Naive thymus-derived CD4-positive, alpha-beta T cell (primary cell): ENCODE measurements around the gene LRRK1. TPM values are rescaled to one million over a fixed set of nuclear protein-coding genes. Genes with fewer than 3 reads are reported as not detected.

Experiments used
- ATAC-seq: fragments of 150-1000 bp; cut with Tn5 transposase; 2 replicates; pipeline ENCODE4 v1.10.0; 2021; ENCODE audit warnings: mild to moderate bottlenecking, moderate library complexity
- CTCF ChIA-PET: fragments of 350-600 bp; sonication (Branson Sonifier 250); formaldehyde crosslinking; loops from one replicate; lab custom pipeline; 2021; ENCODE audit warnings: antibody characterized with exemption; lab: Charles Lee
- POLR2A ChIA-PET: fragments of 350-600 bp; sonication (Branson Sonifier 250); formaldehyde crosslinking; loops from one replicate; lab custom pipeline; 2021; ENCODE audit warnings: antibody characterized with exemption, inconsistent platforms; lab: Charles Lee
- DNase-seq, 9 donors: peaks; one replicate each; pipeline versions ENCODE4 v3.0.0 to v3.0.0-alpha.2; 2020 to 2022; ENCODE audit warnings: mixed read lengths in 1 of 9
- H3K27ac ChIP-seq: one replicate; pipeline ENCODE4 v1.7.0; 2013; ENCODE audit warnings: mild to moderate bottlenecking, low read depth, low read length, moderate library complexity
- H3K27me3 ChIP-seq, 2 donors: one replicate each; pipeline ENCODE4 v1.7.0; 2013; ENCODE audit warnings: low read length in 2 of 2, mild to moderate bottlenecking in 2 of 2, moderate library complexity in 2 of 2; ENCODE audit not compliant: control insufficient read depth in 2 of 2, insufficient read depth in 2 of 2
- H3K36me3 ChIP-seq, 3 experiments: 1 replicate in 2 of 3; 2 replicates in 1 of 3; pipeline ENCODE4 v1.7.0; 2013; ENCODE audit warnings: low read length in 3 of 3, mild to moderate bottlenecking in 3 of 3, moderate library complexity in 1 of 3; ENCODE audit not compliant: insufficient read depth in 3 of 3, control insufficient read depth in 2 of 3
- H3K4me1 ChIP-seq, 2 donors: one replicate each; pipeline ENCODE4 v1.7.0; 2013; ENCODE audit warnings: low read length in 2 of 2, mild to moderate bottlenecking in 2 of 2, moderate library complexity in 1 of 2; ENCODE audit not compliant: control insufficient read depth in 2 of 2, insufficient read depth in 2 of 2
- H3K4me3 ChIP-seq: 2 replicates; pipeline ENCODE4 v1.7.0; 2013; ENCODE audit warnings: mild to moderate bottlenecking, low read length
- H3K9me3 ChIP-seq, 3 experiments: 1 replicate in 2 of 3; 2 replicates in 1 of 3; pipeline ENCODE4 v1.7.0; 2013; ENCODE audit warnings: low read length in 3 of 3; ENCODE audit not compliant: control insufficient read depth in 2 of 3
- H3K27ac Mint-ChIP-seq, 9 donors: one replicate each; pipeline ENCODE4 v1.8.0; 2020 to 2022; ENCODE audit warnings: mixed read lengths in 9 of 9, mild to moderate bottlenecking in 8 of 9, moderate library complexity in 5 of 9, inconsistent platforms in 2 of 9
- H3K27me3 Mint-ChIP-seq, 5 donors: one replicate each; pipeline ENCODE4 v1.8.0; 2021 to 2022; ENCODE audit warnings: mixed read lengths in 5 of 5, mild to moderate bottlenecking in 1 of 5
- H3K36me3 Mint-ChIP-seq, 5 donors: one replicate each; pipeline ENCODE4 v1.8.0; 2020 to 2022; ENCODE audit warnings: mixed read lengths in 5 of 5, mild to moderate bottlenecking in 3 of 5, inconsistent platforms in 1 of 5
- H3K4me1 Mint-ChIP-seq, 7 donors: one replicate each; pipeline ENCODE4 v1.8.0; 2020 to 2022; ENCODE audit warnings: mixed read lengths in 7 of 7, mild to moderate bottlenecking in 3 of 7, inconsistent platforms in 1 of 7
- H3K4me3 Mint-ChIP-seq, 10 donors: one replicate each; pipeline ENCODE4 v1.8.0; 2020 to 2022; ENCODE audit warnings: mild to moderate bottlenecking in 10 of 10, mixed read lengths in 10 of 10, moderate library complexity in 6 of 10, inconsistent platforms in 2 of 10
- H3K9me3 Mint-ChIP-seq, 11 donors: one replicate each; pipeline ENCODE4 v1.8.0; 2020 to 2022; ENCODE audit warnings: mixed read lengths in 11 of 11, mild to moderate bottlenecking in 4 of 11, inconsistent platforms in 1 of 11, moderate library complexity in 1 of 11
- intact Hi-C, 2 donors: fragments of 100-400 bp; cut with micrococcal nuclease; formaldehyde crosslinking; loops; one replicate each; pipeline ENCODE4 v1.15.1; 2023
- polyA plus RNA-seq, 2 donors: library from polyadenylated mRNA; unstranded; fragments of 300-500 nt; fragmentation: Illumina TruSeq; gene quantifications; one replicate each; pipeline ENCODE4 v1.2.3, GENCODE V29; 2021
- total RNA-seq, 6 experiments: library from RNA in 5 of 6; stranded (reverse) in 5 of 6; gene quantifications; 1 replicate in 5 of 6; 2 replicates in 1 of 6; pipeline ENCODE4 v1.2.3 and lab custom pipeline; 2021 to 2026

The LRRK1 gene
- total and polyA plus RNA-seq, 7 experiments from 2014 or later = 0.54 to 15.1 (median 0.60) TPM; not detected in 2

DNA sequence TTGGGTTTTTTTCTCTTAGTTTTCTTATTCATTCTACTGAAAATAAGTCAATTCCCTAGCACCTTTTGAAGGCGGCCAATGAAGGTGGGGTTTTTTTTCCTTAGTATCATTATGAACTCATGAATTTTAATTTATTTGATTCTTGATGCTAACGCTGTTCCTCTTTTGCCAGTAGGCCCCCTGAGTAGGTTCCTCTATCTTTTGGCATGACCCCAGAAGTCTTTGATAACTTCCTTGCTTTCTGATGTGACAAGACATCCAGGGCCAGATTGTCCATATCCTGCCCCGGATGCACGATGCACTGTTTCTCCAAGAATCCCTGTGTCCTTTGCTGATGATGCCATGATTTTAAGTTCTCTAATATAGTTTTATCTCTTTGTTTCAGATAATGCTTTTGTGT lies 20.6 kb downstream of the LRRK1 start:
- Histone ChIP-seq H3K4me1 (no peaks in the 10 kb centered on the region), H3K9me3 (no peaks in the 10 kb centered on the region), H3K27me3 (no peaks in the 10 kb centered on the region), H3K36me3 (no peaks in the 10 kb centered on the region), H3K4me3 (no peak overlapping the region), H3K27ac (no peak overlapping the region)
- Mint-ChIP-seq H3K9me3 (no peaks in the 10 kb centered on the region), H3K27me3 (peaks cover 0 to 3% (median 0%) of the 10 kb centered on the region in 5 donors), H3K4me3 (no peak overlapping the region), H3K36me3 (no peaks in the 10 kb centered on the region), H3K4me1 (peaks cover 0 to 1% (median 0%) of the 10 kb centered on the region in 7 donors), H3K27ac (no peak overlapping the region)
- POLR2A ChIA-PET = no interaction called here
- DNase-seq = no peak
- ATAC-seq = no peak
- CTCF ChIA-PET = no interaction called here
- intact Hi-C loops = no loop called here

DNA sequence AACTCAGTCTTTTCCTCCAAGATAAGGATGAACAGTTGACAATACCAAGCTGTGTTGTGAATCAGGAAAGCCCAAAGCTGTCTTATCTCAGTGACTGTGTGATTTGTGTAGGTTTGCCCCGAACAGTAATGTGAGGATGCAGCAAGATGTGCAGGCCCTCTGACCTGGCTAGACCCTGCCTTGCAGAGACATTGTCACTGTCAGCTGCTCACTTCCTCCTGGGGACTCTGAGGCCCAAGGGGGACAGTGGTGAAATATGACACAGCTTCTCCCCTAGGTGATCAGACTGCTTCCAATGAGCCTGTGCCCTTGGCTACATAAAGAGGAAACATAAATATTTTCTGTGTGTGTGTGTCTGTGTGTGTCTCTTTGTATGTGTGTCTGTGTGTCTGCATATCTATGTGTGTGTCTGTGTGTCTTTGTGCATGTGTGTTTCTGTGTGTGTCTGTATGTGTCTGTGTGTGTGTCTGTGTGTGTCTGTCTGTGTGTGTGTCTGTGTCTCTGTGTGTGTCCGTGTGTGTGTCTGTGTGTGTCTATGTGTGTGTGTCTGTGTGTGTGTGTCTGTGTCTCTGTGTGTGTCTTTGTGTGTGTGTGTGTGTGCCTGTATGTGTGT lies 21.7 kb downstream of the LRRK1 start:
- H3K4me1 Mint-ChIP-seq = peaks cover 0 to 1% (median 0%) of the 10 kb centered on the region in 7 donors
- Histone ChIP-seq H3K27ac (no peak overlapping the region), H3K9me3 (no peaks in the 10 kb centered on the region), H3K36me3 (no peaks in the 10 kb centered on the region), H3K27me3 (no peaks in the 10 kb centered on the region), H3K4me3 (no peak overlapping the region), H3K4me1 (no peaks in the 10 kb centered on the region)
- intact Hi-C loops = no loop called here
- ATAC-seq = peak; percentile 88
- no peak for DNase-seq
- H3K36me3 Mint-ChIP-seq = no peaks in the 10 kb centered on the region
- POLR2A ChIA-PET = no interaction called here
- H3K9me3 Mint-ChIP-seq = no peaks in the 10 kb centered on the region
- H3K4me3 Mint-ChIP-seq = no peak overlapping the region
- no peak overlapping the region for H3K27ac Mint-ChIP-seq
- CTCF ChIA-PET = no interaction called here
- no peaks in the 10 kb centered on the region for H3K27me3 Mint-ChIP-seq

DNA sequence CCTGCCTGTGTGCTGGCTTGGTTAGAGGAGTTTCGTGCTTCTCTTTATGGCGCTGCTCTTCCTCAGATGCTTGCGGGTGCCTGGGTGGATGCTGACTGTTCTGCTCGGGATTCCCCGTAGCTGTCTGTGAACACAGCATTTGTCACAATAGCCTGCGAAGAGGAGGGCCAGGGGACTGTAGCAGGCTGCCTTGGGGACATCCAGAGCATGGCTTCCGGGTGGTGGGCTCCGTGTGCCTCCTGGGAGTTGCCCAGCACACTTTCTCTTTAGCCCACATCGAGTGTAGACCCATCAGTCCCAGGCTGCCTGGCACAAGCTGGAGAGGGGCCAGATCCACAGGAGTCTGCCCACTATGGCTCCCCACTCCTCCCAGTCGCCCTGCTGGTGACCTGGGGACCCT lies 22.4 kb downstream of the LRRK1 start:
- no peaks in the 10 kb centered on the region for H3K36me3 ChIP-seq
- no peaks in the 10 kb centered on the region for H3K4me1 ChIP-seq
- no peaks in the 10 kb centered on the region for H3K27me3 ChIP-seq
- no peaks in the 10 kb centered on the region for H3K9me3 ChIP-seq
- POLR2A ChIA-PET = no interaction called here
- H3K4me3 ChIP-seq = no peak overlapping the region
- CTCF ChIA-PET = no interaction called here
- Mint-ChIP-seq H3K9me3 (no peaks in the 10 kb centered on the region), H3K4me3 (no peak overlapping the region), H3K36me3 (no peaks in the 10 kb centered on the region), H3K27ac (no peak overlapping the region), H3K4me1 (peaks cover 0 to 1% (median 0%) of the 10 kb centered on the region in 7 donors), H3K27me3 (peaks cover 0 to 3% (median 0%) of the 10 kb centered on the region in 5 donors)
- peak; percentile 65 for ATAC-seq
- no peak for DNase-seq
- intact Hi-C loops = no loop called here
- no peak overlapping the region for H3K27ac ChIP-seq

DNA sequence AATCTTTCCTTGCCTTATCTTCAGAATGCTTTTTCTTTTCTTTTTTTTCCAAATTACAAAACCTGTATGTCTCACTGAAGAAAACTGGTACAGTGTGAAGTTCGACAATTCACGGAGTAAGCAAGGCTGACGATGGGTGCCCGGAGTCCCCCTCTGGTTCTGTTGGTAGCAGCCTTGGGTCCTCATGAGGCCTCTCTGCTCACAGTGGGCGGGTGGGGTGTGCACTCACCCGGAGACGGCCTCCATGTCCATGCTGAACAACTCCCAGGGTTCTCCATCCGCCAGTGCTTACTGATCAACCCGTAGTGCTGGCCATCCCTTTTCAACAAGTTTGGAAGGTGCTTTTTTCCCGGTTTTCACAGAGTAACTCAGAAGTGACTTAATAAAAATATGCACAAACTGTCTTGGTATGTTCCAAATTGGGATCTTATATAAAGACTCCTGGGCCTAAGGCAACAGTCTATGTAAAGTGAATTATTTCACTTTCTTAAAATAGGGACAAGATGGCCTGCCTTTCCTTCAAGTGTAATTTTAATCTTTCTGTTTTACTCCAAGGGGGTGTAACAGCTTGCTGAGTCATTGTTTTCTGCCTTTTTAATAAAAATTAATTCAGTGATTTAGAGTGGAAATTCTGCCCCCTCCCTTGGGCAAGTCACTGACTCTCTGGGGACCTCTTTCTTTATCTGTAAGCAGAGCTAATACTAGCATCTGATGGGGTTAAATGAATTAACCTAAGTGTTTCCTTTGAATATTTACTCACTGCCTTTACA lies 23.7 kb downstream of the LRRK1 start:
- Histone ChIP-seq H3K27me3 (no peaks in the 10 kb centered on the region), H3K4me1 (no peaks in the 10 kb centered on the region), H3K9me3 (no peaks in the 10 kb centered on the region), H3K4me3 (no peak overlapping the region), H3K36me3 (no peaks in the 10 kb centered on the region), H3K27ac (no peak overlapping the region)
- Mint-ChIP-seq H3K4me3 (no peak overlapping the region), H3K27ac (no peak overlapping the region), H3K27me3 (peaks cover 0 to 8% (median 5%) of the 10 kb centered on the region in 5 donors), H3K9me3 (no peaks in the 10 kb centered on the region), H3K36me3 (no peaks in the 10 kb centered on the region), H3K4me1 (peaks cover 0 to 1% (median 0%) of the 10 kb centered on the region in 7 donors)
- ChIA-PET CTCF (interaction anchor here (0.7 kb wide), 2 partner anchors 8 to 79 kb away, joined by 4 read pairs; no protein-coding TSS in a partner anchor), POLR2A (no interaction called here)
- no peak for DNase-seq
- intact Hi-C loops = no loop called here
- no peak for ATAC-seq

DNA sequence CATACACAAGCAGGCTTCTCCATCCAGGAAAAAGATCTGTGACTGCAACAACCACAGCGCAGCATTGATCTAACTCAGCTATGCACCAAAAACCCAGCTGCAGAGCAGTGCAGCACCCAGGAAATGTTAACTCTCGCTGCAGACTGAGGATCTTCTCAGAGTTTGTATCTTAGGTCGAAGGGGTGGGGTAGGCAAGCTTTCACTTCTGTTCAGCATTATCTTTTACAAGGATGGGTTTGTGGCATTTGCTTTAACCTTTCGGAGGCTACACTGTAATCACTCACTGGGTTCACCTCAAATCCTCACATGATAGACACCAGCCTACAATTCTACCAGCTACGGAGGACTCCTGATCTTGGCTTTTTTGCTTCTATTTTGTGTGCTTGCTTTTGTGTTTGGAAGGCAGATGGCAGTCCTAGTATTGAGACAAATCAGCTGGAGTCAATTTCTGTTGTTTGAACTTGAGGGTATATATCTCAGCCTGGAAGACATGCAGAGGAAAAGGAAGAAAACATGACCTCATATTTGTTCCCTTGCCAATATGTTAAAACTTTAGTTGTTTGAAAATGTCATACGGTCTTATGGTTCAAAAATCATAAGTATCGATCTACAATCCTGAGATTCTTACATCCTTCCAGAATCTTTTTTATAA lies 25.2 kb downstream of the LRRK1 start:
- no peak overlapping the region for H3K27ac ChIP-seq
- Mint-ChIP-seq H3K27me3 (peaks cover 2 to 19% (median 12%) of the 10 kb centered on the region in 5 donors), H3K9me3 (no peaks in the 10 kb centered on the region), H3K27ac (no peak overlapping the region), H3K4me3 (no peak overlapping the region), H3K4me1 (peaks cover 0 to 1% (median 0%) of the 10 kb centered on the region in 7 donors), H3K36me3 (no peaks in the 10 kb centered on the region)
- no peaks in the 10 kb centered on the region for H3K4me1 ChIP-seq
- POLR2A ChIA-PET = interaction anchor here (0.6 kb wide), 1 partner anchor 1040 kb away, joined by 3 read pairs; no protein-coding TSS in a partner anchor
- H3K36me3 ChIP-seq = no peaks in the 10 kb centered on the region
- no peak overlapping the region for H3K4me3 ChIP-seq
- no peak for ATAC-seq
- DNase-seq = no peak
- no peaks in the 10 kb centered on the region for H3K27me3 ChIP-seq
- H3K9me3 ChIP-seq = no peaks in the 10 kb centered on the region
- intact Hi-C loops = no loop called here
- CTCF ChIA-PET = no interaction called here

DNA sequence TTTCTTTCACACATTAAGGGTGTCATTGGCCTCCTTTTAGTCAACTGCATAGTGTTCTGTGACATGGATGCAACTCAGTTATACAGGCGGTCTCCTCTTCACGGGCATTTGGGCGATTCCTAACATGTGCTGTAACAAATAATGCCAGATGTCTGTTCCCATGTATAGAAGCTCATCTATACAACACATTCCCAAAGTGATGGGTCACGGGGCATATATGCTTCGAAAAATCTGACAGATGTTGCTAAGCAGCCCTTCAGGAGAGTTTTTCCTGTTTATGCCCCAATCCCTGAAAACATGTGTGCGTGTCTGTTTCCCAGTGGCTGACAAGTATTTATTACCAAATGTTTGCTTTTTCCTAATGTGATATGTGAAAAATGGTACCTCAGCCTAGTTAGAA lies 25.8 kb downstream of the LRRK1 start:
- no peak for DNase-seq
- Histone ChIP-seq H3K9me3 (no peaks in the 10 kb centered on the region), H3K27me3 (no peaks in the 10 kb centered on the region), H3K36me3 (no peaks in the 10 kb centered on the region), H3K4me1 (no peaks in the 10 kb centered on the region), H3K4me3 (no peak overlapping the region), H3K27ac (no peak overlapping the region)
- Mint-ChIP-seq H3K9me3 (no peaks in the 10 kb centered on the region), H3K4me1 (peaks cover 0 to 1% (median 0%) of the 10 kb centered on the region in 7 donors), H3K36me3 (no peaks in the 10 kb centered on the region), H3K4me3 (no peak overlapping the region), H3K27me3 (peaks cover 5 to 25% (median 16%) of the 10 kb centered on the region in 5 donors), H3K27ac (no peak overlapping the region)
- intact Hi-C loops = no loop called here
- ATAC-seq = no peak
- POLR2A ChIA-PET = no interaction called here
- CTCF ChIA-PET = interaction anchor here (0.6 kb wide), 1 partner anchor 63 kb away, joined by 3 read pairs; no protein-coding TSS in a partner anchor
